H1 (cell line): ENCODE data around the gene PGAP3. TPM values are rescaled to one million over a fixed set of nuclear protein-coding genes. Genes with fewer than 3 reads are reported as not detected.

ENCODE experiments used
- CTCF ChIA-PET: fragments of 300-600 bp; sonication (Branson Sonifier 250); formaldehyde crosslinking; loops from one replicate; lab custom pipeline; 2021; ENCODE audit not compliant: partially characterized antibody; lab: Charles Lee
- POLR2A ChIA-PET: fragments of 300-600 bp; sonication (Branson Sonifier 250); formaldehyde crosslinking; loops from one replicate; lab custom pipeline; 2021; ENCODE audit warnings: inconsistent platforms; ENCODE audit not compliant: partially characterized antibody; lab: Charles Lee
- DNase-seq, 2 experiments: peaks; one replicate each; pipeline versions ENCODE4 v3.0.0 to v3.0.0-alpha.2; 2010 to 2022; ENCODE audit warnings: low spot score in 2 of 2, low read depth in 1 of 2, mixed read lengths in 1 of 2
- FAIRE-seq: peaks from 2 replicates; lab custom pipeline; 2011; peaks lifted over from hg19 to GRCh38; lab: Jason Lieb, UNC
- H2AFZ ChIP-seq: 2 replicates; pipeline ENCODE4 v1.8.1; 2012; ENCODE audit warnings: low read length, inconsistent platforms
- H2AK5ac ChIP-seq: 2 replicates; pipeline ENCODE4 v1.6.1; 2013; ENCODE audit warnings: low read depth, low read length
- H2BK120ac ChIP-seq: replicated peaks from 2 replicates; pipeline ENCODE3; 2013; ENCODE audit warnings: low read depth, low read length, inconsistent platforms
- H2BK12ac ChIP-seq: 2 replicates; pipeline ENCODE4 v1.6.1; 2013; ENCODE audit warnings: low read depth, low read length
- H2BK15ac ChIP-seq: 2 replicates; pipeline ENCODE4 v1.6.1; 2013; ENCODE audit warnings: low read length
- H2BK20ac ChIP-seq: 2 replicates; pipeline ENCODE4 v1.6.1; 2013; ENCODE audit warnings: low read length
- H2BK5ac ChIP-seq: 2 replicates; pipeline ENCODE4 v1.6.1; 2013; ENCODE audit warnings: low read depth, low read length
- H3K14ac ChIP-seq: 2 replicates; pipeline ENCODE4 v1.6.1; 2013; ENCODE audit warnings: inconsistent platforms; ENCODE audit not compliant: insufficient read length
- H3K18ac ChIP-seq: 2 replicates; pipeline ENCODE4 v1.6.1; 2013; ENCODE audit warnings: low read length; ENCODE audit errors: extremely low read depth
- H3K23ac ChIP-seq: 2 replicates; pipeline ENCODE4 v1.6.1; 2013; ENCODE audit warnings: inconsistent platforms; ENCODE audit not compliant: insufficient read length
- H3K23me2 ChIP-seq: 2 replicates; pipeline ENCODE4 v1.6.1; 2013; ENCODE audit warnings: low read depth, low read length
- H3K27ac ChIP-seq: 2 replicates; pipeline ENCODE4 v1.6.1; 2011; ENCODE audit warnings: low read depth, low read length, inconsistent platforms
- H3K27me3 ChIP-seq, 4 experiments: replicated peaks in 1 of 4; 1 replicate in 1 of 4; 2 replicates in 3 of 4; pipeline versions ENCODE4 v1.6.1 to v1.8.1; 2011 to 2013; ENCODE audit warnings: low read length in 3 of 4, mild to moderate bottlenecking in 3 of 4, inconsistent platforms in 2 of 4, mixed read lengths in 2 of 4, moderate library complexity in 1 of 4; ENCODE audit not compliant: control insufficient read depth in 3 of 4, insufficient read depth in 3 of 4; ENCODE audit errors: extremely low read depth in 1 of 4
- H3K36me3 ChIP-seq, 4 experiments: 2 replicates each; pipeline versions ENCODE4 v1.6.1 to v1.8.1; 2011 to 2013; ENCODE audit warnings: mild to moderate bottlenecking in 4 of 4, low read length in 3 of 4, moderate library complexity in 2 of 4, control low read depth in 1 of 4, inconsistent platforms in 1 of 4; ENCODE audit not compliant: insufficient read depth in 4 of 4, control insufficient read depth in 2 of 4
- H3K4ac ChIP-seq: replicated peaks from 2 replicates; pipeline ENCODE3; 2013; ENCODE audit warnings: low read length, low read depth, mixed read lengths, inconsistent platforms; ENCODE audit not compliant: insufficient read length
- H3K4me1 ChIP-seq, 4 experiments: replicated peaks in 1 of 4; 1 replicate in 1 of 4; 2 replicates in 3 of 4; pipeline versions ENCODE4 v1.6.1 to v1.8.1; 2011 to 2013; ENCODE audit warnings: low read length in 3 of 4, inconsistent platforms in 2 of 4, mixed read lengths in 1 of 4; ENCODE audit not compliant: insufficient read depth in 4 of 4, control insufficient read depth in 3 of 4
- H3K4me2 ChIP-seq, 2 experiments: 2 replicates each; pipeline versions ENCODE4 v1.6.1 to v1.8.1; 2011 to 2013; ENCODE audit warnings: low read depth in 2 of 2, low read length in 2 of 2, control low read depth in 1 of 2, inconsistent platforms in 1 of 2, mild to moderate bottlenecking in 1 of 2; ENCODE audit not compliant: insufficient read depth in 1 of 2
- H3K4me3 ChIP-seq, 4 experiments: fragments of 200-600, 300-600 bp in 1 of 4; sonication (generic), shearing (Covaris generic), sonication (Bioruptor Twin) in 1 of 4; 2 replicates each; pipeline versions ENCODE4 v1.5.1 to v1.8.1; 2011 to 2016; ENCODE audit warnings: low read length in 4 of 4, low read depth in 3 of 4, control low read depth in 2 of 4, inconsistent platforms in 2 of 4, mild to moderate bottlenecking in 2 of 4, mixed read lengths in 1 of 4, moderate library complexity in 1 of 4; ENCODE audit not compliant: insufficient read depth in 2 of 4; ENCODE audit errors: extremely low read depth in 1 of 4
- H3K56ac ChIP-seq: replicated peaks from 2 replicates; pipeline ENCODE3; 2013; ENCODE audit warnings: low read depth, mild to moderate bottlenecking, mixed read lengths, low read length, inconsistent platforms; ENCODE audit not compliant: insufficient read length
- H3K79me1 ChIP-seq: 2 replicates; pipeline ENCODE4 v1.6.1; 2013; ENCODE audit warnings: low read depth, low read length, control low read depth
- H3K79me2 ChIP-seq, 2 experiments: 2 replicates each; pipeline versions ENCODE4 v1.6.1 to v1.8.1; 2012 to 2013; ENCODE audit warnings: low read length in 2 of 2, mild to moderate bottlenecking in 2 of 2, inconsistent platforms in 1 of 2; ENCODE audit not compliant: insufficient read depth in 2 of 2, control insufficient read depth in 1 of 2
- H3K9ac ChIP-seq, 4 experiments: replicated peaks in 1 of 4; 1 replicate in 1 of 4; 2 replicates in 3 of 4; pipeline versions ENCODE4 v1.6.1 to v1.8.1; 2011 to 2013; ENCODE audit warnings: low read depth in 3 of 4, low read length in 3 of 4, control low read depth in 2 of 4, mild to moderate bottlenecking in 2 of 4, moderate library complexity in 2 of 4, inconsistent platforms in 1 of 4; ENCODE audit errors: extremely low read depth in 1 of 4
- H3K9me3 ChIP-seq, 2 experiments: 2 replicates each; pipeline versions ENCODE4 v1.6.1 to v1.8.1; 2012 to 2013; ENCODE audit warnings: mild to moderate bottlenecking in 2 of 2, moderate library complexity in 2 of 2, control low read depth in 1 of 2, inconsistent platforms in 1 of 2, low read depth in 1 of 2, low read length in 1 of 2, mixed read lengths in 1 of 2; ENCODE audit not compliant: insufficient read depth in 2 of 2
- H4K20me1 ChIP-seq, 2 experiments: replicated peaks in 1 of 2; 2 replicates each; pipeline versions ENCODE3 to v1.8.1; 2011 to 2013; ENCODE audit warnings: inconsistent platforms in 2 of 2, low read length in 2 of 2, mild to moderate bottlenecking in 1 of 2; ENCODE audit not compliant: insufficient read depth in 2 of 2, control insufficient read depth in 1 of 2
- H4K5ac ChIP-seq: 2 replicates; pipeline ENCODE4 v1.6.1; 2013; ENCODE audit warnings: low read length, low read depth, mixed read lengths, inconsistent platforms; ENCODE audit not compliant: insufficient read length
- H4K8ac ChIP-seq: 2 replicates; pipeline ENCODE4 v1.8.0; 2013; ENCODE audit warnings: mild to moderate bottlenecking, moderate library complexity, low read length, inconsistent platforms; ENCODE audit not compliant: insufficient read depth; ENCODE audit errors: extremely low read depth
- H4K91ac ChIP-seq: replicated peaks from 2 replicates; pipeline ENCODE3; 2013; ENCODE audit warnings: low read length, mixed read lengths, inconsistent platforms; ENCODE audit not compliant: insufficient read length
- BACH1 ChIP-seq: IDR thresholded peaks from 2 replicates; pipeline ENCODE4 v1.6.1; 2012; ENCODE audit warnings: low read length, improper control_type of control experiment
- BCL11A ChIP-seq, 2 experiments: IDR thresholded peaks; one replicate each; pipeline ENCODE4 v1.6.1; 2011; ENCODE audit warnings: low read depth in 2 of 2, low read length in 2 of 2, mild to moderate bottlenecking in 2 of 2
- CBX8 ChIP-seq: fragments of 300-800, 300-1000 bp; sonication (generic); IDR thresholded peaks from 2 replicates; pipeline ENCODE4 v1.7.1; 2016; ENCODE audit warnings: low read depth, low read length, borderline replicate concordance
- CHD2 ChIP-seq: IDR thresholded peaks from 2 replicates; pipeline ENCODE4 v1.6.1; 2012; ENCODE audit warnings: low read length, improper control_type of control experiment
- EGR1 ChIP-seq: IDR thresholded peaks from 2 replicates; pipeline ENCODE4 v1.6.1; 2011; ENCODE audit warnings: low read depth, low read length, borderline replicate concordance
- NANOG ChIP-seq: IDR thresholded peaks from 2 replicates; pipeline ENCODE4 v1.6.1; 2011; ENCODE audit warnings: low read length, low read depth, mild to moderate bottlenecking, inconsistent platforms; ENCODE audit not compliant: insufficient read depth, poor library complexity, severe bottlenecking
- NRF1 ChIP-seq: IDR thresholded peaks from 2 replicates; pipeline ENCODE4 v1.6.1; 2011; ENCODE audit warnings: mild to moderate bottlenecking, low read depth, low read length, improper control_type of control experiment
- POLR2AphosphoS5 ChIP-seq: IDR thresholded peaks from 2 replicates; pipeline ENCODE4 v1.6.1; 2011; ENCODE audit warnings: low read depth, low read length
- SIN3A ChIP-seq, 2 experiments: IDR thresholded peaks in 1 of 2; conservative IDR thresholded peaks in 1 of 2; 2 replicates each; pipeline ENCODE4 v1.6.1; 2011 to 2012; ENCODE audit warnings: low read length in 2 of 2, improper control_type of control experiment in 1 of 2, low read depth in 1 of 2, mild to moderate bottlenecking in 1 of 2
- ZNF274 ChIP-seq: IDR thresholded peaks from 2 replicates; pipeline ENCODE4 v1.7.0; 2012; ENCODE audit warnings: low read length, borderline replicate concordance; ENCODE audit errors: extremely low read depth
- WGBS, 2 experiments: shearing (Covaris generic) in 1 of 2; methylation state at CpG; one replicate each; pipeline versions ENCODE4 v1.1.6 to v1.1.7; 2013 to 2015; ENCODE audit warnings: low lambda C conversion rate in 2 of 2, mixed read lengths in 2 of 2, inconsistent platforms in 1 of 2, low coverage in 1 of 2, missing lambda C conversion rate in 1 of 2; ENCODE audit not compliant: insufficient replicate concordance in 2 of 2, insufficient coverage in 1 of 2, insufficient read length in 1 of 2; ENCODE audit errors: extremely low coverage in 1 of 2, missing lambda C conversion rate in 1 of 2; 5-methylcytosine and 5-hydroxymethylcytosine counted together
- polyA plus RNA-seq, 7 experiments: library from polyadenylated mRNA; depleted of rRNA in 3 of 7; stranded (reverse) in 5 of 7; unstranded in 2 of 7; fragments of >200 nt in 5 of 7; fragments of 200-250 nt in 2 of 7; gene quantifications; 1 replicate in 5 of 7; 2 replicates in 1 of 7; 4 replicates in 1 of 7; pipeline versions ENCODE4 v1.2.1 to v1.2.3, GENCODE V29; 2011 to 2013; ENCODE audit warnings: missing spikeins in 2 of 7, mixed read lengths in 2 of 7
- total RNA-seq: library from RNA; stranded (reverse); fragmentation: NEBNext Ultra II Directional; extraction: Animal tissue kit (Norgen Biotek cat#: 25700); gene quantifications from 2 replicates; pipeline ENCODE4 v1.2.1, GENCODE V29; 2021
- TF ChIP-seq, protein P1 (sequence below): IDR thresholded peaks from 2 replicates; pipeline ENCODE4 v1.6.1; 2012; ENCODE audit warnings: low read length, inconsistent platforms

PGAP3 gene
- total and polyA plus RNA-seq, 2 of the 8 experiments (the other 6 are each of a cell fraction or from before 2014, with no cell fraction given): 21.0 to 30.7 TPM

DNA sequence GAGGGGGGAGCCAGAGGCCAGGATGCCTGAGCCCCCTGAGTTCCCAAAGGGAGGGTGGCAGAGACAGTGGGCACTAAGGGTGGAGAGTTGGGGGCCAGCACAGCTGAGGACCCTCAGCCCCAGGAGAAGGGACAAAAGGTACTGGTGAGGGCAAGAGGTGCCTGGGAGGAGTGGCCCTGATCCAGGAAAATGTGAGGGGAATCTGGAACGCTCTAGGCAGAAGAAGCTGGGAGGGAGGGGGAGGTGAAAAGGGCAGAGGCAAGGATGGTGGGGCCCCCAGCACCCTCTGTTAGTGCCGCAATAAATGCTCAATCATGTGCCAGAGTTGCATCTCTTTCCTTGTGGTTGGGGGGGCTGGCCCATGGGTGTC is 21.6 kb downstream of the PGAP3 start:
- no peaks in the 10 kb centered on the region for H3K9me3 ChIP-seq
- H3K27ac ChIP-seq: no peak overlapping the region
- H3K9ac ChIP-seq: no peak overlapping the region
- no peak overlapping the region; a peak in 1 of 4 replicates for H3K4me2 ChIP-seq
- H3K36me3 ChIP-seq: peaks cover 0 to under 1% (median 0%) of the 10 kb centered on the region in 4 experiments; a peak in 2 of 8 replicates
- DNase-seq (no peak), FAIRE-seq (no peak)
- H2BK5ac ChIP-seq: peak overlapping the region; percentile 39; the same call in 1 of the 2 replicates
- H3K4me1 ChIP-seq: peaks cover 0 to 48% (median 43%) of the 10 kb centered on the region in 4 experiments; a peak in 6 of 7 replicates
- H3K23me2 ChIP-seq: peaks cover 11% of the 10 kb centered on the region; the same call in 1 of the 2 replicates
- H2AK5ac ChIP-seq: peak overlapping the region; percentile 66
- H3K23ac ChIP-seq: no peak overlapping the region
- no peak overlapping the region for H3K18ac ChIP-seq
- no peak overlapping the region for H4K91ac ChIP-seq
- H3K4ac ChIP-seq: peak overlapping the region; percentile 2
- ChIA-PET POLR2A (interaction anchor here (0.7 to 32.5 kb wide), 11 partner anchors 13 to 191 kb away, joined by 3 to 708 read pairs (median 4); partner anchors contain the start of genes ERBB2, PGAP3 and STARD3), CTCF (interaction anchor here (0.7 to 52.4 kb wide), 11 partner anchors 16 to 140 kb away, joined by 3 to 1885 read pairs (median 3); partner anchors contain the start of genes ERBB2, MIEN1, PGAP3 and PPP1R1B)
- no peak overlapping the region for H3K56ac ChIP-seq
- H3K79me2 ChIP-seq: no peaks in the 10 kb centered on the region
- no peak overlapping the region for H4K5ac ChIP-seq
- peaks cover 0 to 22% (median 6%) of the 10 kb centered on the region in 4 experiments; a peak in 4 of 7 replicates for H3K27me3 ChIP-seq
- peaks cover 0 to 2% of the 10 kb centered on the region in 2 experiments for H4K20me1 ChIP-seq
- H2BK20ac ChIP-seq: peak overlapping the region; percentile 61; the same call in 1 of the 2 replicates
- no peaks in the 10 kb centered on the region for H3K79me1 ChIP-seq
- peak overlapping the region; percentile 75; the same call in 1 of the 2 replicates for H2BK12ac ChIP-seq
- no peak overlapping the region for H2AFZ ChIP-seq
- 74% methylated on average over 2 of the region's 2 CpGs; no CpG with 5 or more reads in 1 of the 2 experiments for WGBS, 2 experiments
- H3K14ac ChIP-seq: no peak overlapping the region
- no peak overlapping the region for H2BK120ac ChIP-seq
- H2BK15ac ChIP-seq: peak overlapping the region; percentile 88; the same call in 1 of the 2 replicates
- H3K4me3 ChIP-seq: no peak overlapping the region
- H4K8ac ChIP-seq: no peak overlapping the region; the same call in 1 of the 2 replicates
- no peak for TF ChIP-seq BACH1
- no peak for TF ChIP-seq CBX8
- TF ChIP-seq ZNF274: no peak
- TF ChIP-seq NANOG: no peak
- no peak for TF ChIP-seq EGR1
- TF ChIP-seq, protein P1, sequence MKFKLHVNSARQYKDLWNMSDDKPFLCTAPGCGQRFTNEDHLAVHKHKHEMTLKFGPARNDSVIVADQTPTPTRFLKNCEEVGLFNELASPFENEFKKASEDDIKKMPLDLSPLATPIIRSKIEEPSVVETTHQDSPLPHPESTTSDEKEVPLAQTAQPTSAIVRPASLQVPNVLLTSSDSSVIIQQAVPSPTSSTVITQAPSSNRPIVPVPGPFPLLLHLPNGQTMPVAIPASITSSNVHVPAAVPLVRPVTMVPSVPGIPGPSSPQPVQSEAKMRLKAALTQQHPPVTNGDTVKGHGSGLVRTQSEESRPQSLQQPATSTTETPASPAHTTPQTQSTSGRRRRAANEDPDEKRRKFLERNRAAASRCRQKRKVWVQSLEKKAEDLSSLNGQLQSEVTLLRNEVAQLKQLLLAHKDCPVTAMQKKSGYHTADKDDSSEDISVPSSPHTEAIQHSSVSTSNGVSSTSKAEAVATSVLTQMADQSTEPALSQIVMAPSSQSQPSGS: no peak
- TF ChIP-seq CHD2: no peak
- no peak for TF ChIP-seq SIN3A (conservative IDR thresholded peaks at IDR 0.05 in 1 of 2, IDR thresholded peaks at IDR 0.05 in 1 of 2; ENCODE audit: low read depth in 1 of 2, low read length in 2 of 2)
- no peak for TF ChIP-seq NRF1
- TF ChIP-seq POLR2AphosphoS5: no peak
- TF ChIP-seq BCL11A (IDR thresholded peaks at IDR 0.05; ENCODE audit: low read depth in 2 of 2, low read length in 2 of 2): no peak
